ENCODE measurements around the gene ATP8B4. TPM values are rescaled to one million over a fixed set of nuclear protein-coding genes. Genes with fewer than 3 reads are reported as not detected.

The ATP8B4 gene
- total and polyA plus RNA-seq, 4 donors: 3.6 to 37.1 (median 6.3) TPM

GRCh38 chr15:50110285-50110684, 8.7 kb downstream of the ATP8B4 start:
- H3K36me3 ChIP-seq (ENCODE audit: control insufficient read depth, insufficient read depth, low read length): no peaks in the 10 kb centered on the region
- no CpG with 5 or more reads among the region's 3 CpGs for WGBS (ENCODE audit: insufficient coverage)
- no peaks in the 10 kb centered on the region for H3K27me3 ChIP-seq (ENCODE audit: control insufficient read depth, insufficient read depth, low read length)
- H3K4me3 ChIP-seq (ENCODE audit: low read depth, low read length): no peak overlapping the region
- H3K4me1 ChIP-seq (ENCODE audit: control insufficient read depth, insufficient read depth, low read length): no peaks in the 10 kb centered on the region
- no peak for DNase-seq (ENCODE audit: low read depth in 4 of 6, low spot score in 6 of 6)
- no peak overlapping the region for H3K27ac ChIP-seq (ENCODE audit: low read depth, low read length)
- no peaks in the 10 kb centered on the region for H3K9me3 ChIP-seq (ENCODE audit: control insufficient read depth, insufficient read depth, low read length)

DNA sequence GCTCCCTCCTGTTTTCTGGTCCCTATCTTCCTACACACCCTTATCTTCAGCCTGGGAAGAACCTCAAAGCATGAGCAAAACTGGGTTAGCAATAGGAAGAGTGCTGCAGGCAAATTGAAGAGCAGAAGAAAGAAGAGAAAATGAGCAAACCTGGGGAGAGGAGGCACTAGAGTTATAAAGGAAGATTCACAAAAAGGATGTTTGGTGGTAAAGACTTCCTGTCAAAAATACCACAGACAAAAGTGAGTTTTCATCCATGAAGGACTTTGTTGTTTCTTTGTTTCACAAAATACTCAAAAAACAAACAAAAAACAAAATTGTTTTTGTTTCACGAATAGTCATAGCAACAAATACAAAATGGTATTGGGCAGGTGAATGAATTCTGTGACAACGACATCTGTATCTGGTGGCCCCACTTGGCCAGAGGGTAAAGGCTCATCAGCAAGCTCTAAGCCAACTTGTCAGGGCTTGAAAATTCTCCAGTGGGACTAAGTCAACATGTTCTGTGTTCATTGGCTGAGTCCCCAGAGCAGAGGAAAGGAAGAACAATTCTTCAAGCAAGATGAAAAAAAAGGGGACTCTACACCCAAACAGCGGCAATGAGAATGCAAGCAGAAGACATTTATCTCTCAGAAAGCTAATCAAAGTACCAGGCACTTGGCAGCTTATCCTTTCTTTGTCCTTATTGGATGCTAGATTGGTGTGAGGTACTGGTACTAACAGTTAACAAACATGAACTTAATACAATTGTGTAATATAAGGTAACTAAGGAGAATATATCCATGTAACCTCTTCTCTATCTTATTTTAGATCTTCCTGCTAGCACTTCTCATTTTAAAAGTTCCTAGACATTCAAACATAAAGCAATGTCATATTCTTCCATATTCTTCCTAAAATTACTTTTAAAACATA, 9.7 kb downstream of the ATP8B4 start:
- no peaks in the 10 kb centered on the region for H3K9me3 ChIP-seq (ENCODE audit: control insufficient read depth, insufficient read depth, low read length)
- no peaks in the 10 kb centered on the region for H3K4me1 ChIP-seq (ENCODE audit: control insufficient read depth, insufficient read depth, low read length)
- WGBS (ENCODE audit: insufficient coverage): 77% methylated on average over 2 of the region's 3 CpGs
- no peaks in the 10 kb centered on the region for H3K36me3 ChIP-seq (ENCODE audit: control insufficient read depth, insufficient read depth, low read length)
- H3K4me3 ChIP-seq (ENCODE audit: low read depth, low read length): no peak overlapping the region
- DNase-seq (ENCODE audit: low read depth in 4 of 6, low spot score in 6 of 6): peak in 3 of 6 donors; percentile 1 to 68 (median 11)
- no peaks in the 10 kb centered on the region for H3K27me3 ChIP-seq (ENCODE audit: control insufficient read depth, insufficient read depth, low read length)
- H3K27ac ChIP-seq (ENCODE audit: low read depth, low read length): peak overlapping the region; percentile 30

GRCh38 chr15:50108461-50108860, 10.6 kb downstream of the ATP8B4 start:
- H3K9me3 ChIP-seq (ENCODE audit: control insufficient read depth, insufficient read depth, low read length): no peaks in the 10 kb centered on the region
- WGBS (ENCODE audit: insufficient coverage): 82% methylated on average over 3 of the region's 4 CpGs
- no peaks in the 10 kb centered on the region for H3K4me1 ChIP-seq (ENCODE audit: control insufficient read depth, insufficient read depth, low read length)
- no peaks in the 10 kb centered on the region for H3K27me3 ChIP-seq (ENCODE audit: control insufficient read depth, insufficient read depth, low read length)
- H3K4me3 ChIP-seq (ENCODE audit: low read depth, low read length): no peak overlapping the region
- H3K36me3 ChIP-seq (ENCODE audit: control insufficient read depth, insufficient read depth, low read length): no peaks in the 10 kb centered on the region
- peak overlapping the region; percentile 30 for H3K27ac ChIP-seq (ENCODE audit: low read depth, low read length)
- DNase-seq (ENCODE audit: low read depth in 4 of 6, low spot score in 6 of 6): no peak

GRCh38 chr15:50107591-50108408, 11.2 kb downstream of the ATP8B4 start:
- no peaks in the 10 kb centered on the region for H3K4me1 ChIP-seq (ENCODE audit: control insufficient read depth, insufficient read depth, low read length)
- H3K36me3 ChIP-seq (ENCODE audit: control insufficient read depth, insufficient read depth, low read length): no peaks in the 10 kb centered on the region
- 93% methylated on average over 6 of the region's 7 CpGs for WGBS (ENCODE audit: insufficient coverage)
- no peaks in the 10 kb centered on the region for H3K9me3 ChIP-seq (ENCODE audit: control insufficient read depth, insufficient read depth, low read length)
- peak in 1 of 6 donors; percentile 18 for DNase-seq (ENCODE audit: low read depth in 4 of 6, low spot score in 6 of 6)
- no peaks in the 10 kb centered on the region for H3K27me3 ChIP-seq (ENCODE audit: control insufficient read depth, insufficient read depth, low read length)
- no peak overlapping the region for H3K27ac ChIP-seq (ENCODE audit: low read depth, low read length)
- no peak overlapping the region for H3K4me3 ChIP-seq (ENCODE audit: low read depth, low read length)

GRCh38 chr15:50107157-50107556, 11.9 kb downstream of the ATP8B4 start:
- H3K27ac ChIP-seq (ENCODE audit: low read depth, low read length): no peak overlapping the region
- WGBS (ENCODE audit: insufficient coverage): no CpG with 5 or more reads among the region's 4 CpGs
- H3K9me3 ChIP-seq (ENCODE audit: control insufficient read depth, insufficient read depth, low read length): no peaks in the 10 kb centered on the region
- H3K4me1 ChIP-seq (ENCODE audit: control insufficient read depth, insufficient read depth, low read length): no peaks in the 10 kb centered on the region
- no peak overlapping the region for H3K4me3 ChIP-seq (ENCODE audit: low read depth, low read length)
- no peak for DNase-seq (ENCODE audit: low read depth in 4 of 6, low spot score in 6 of 6)
- H3K27me3 ChIP-seq (ENCODE audit: control insufficient read depth, insufficient read depth, low read length): no peaks in the 10 kb centered on the region
- H3K36me3 ChIP-seq (ENCODE audit: control insufficient read depth, insufficient read depth, low read length): no peaks in the 10 kb centered on the region

DNA sequence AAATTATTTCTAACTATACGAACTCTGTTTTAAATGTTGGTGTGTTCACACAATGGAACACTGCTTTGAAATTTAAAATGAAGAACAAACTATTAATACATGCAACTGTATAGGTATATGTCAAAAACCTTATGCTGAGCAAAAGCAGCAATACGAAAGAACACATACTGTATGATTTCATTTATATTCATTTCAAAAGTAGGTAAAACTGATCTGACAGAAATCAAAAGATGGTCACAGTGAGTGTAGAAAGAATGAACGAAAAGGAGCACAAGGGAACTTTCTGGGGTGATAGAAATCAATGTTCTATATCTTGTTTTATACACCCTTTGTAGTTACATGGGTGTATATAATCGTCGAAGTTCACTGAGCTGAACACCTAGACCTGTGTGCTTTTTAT, 12.6 kb downstream of the ATP8B4 start:
- Histone ChIP-seq H3K4me3 (ENCODE audit: low read depth, low read length) (no peak overlapping the region), H3K4me1 (ENCODE audit: control insufficient read depth, insufficient read depth, low read length) (no peaks in the 10 kb centered on the region), H3K27me3 (ENCODE audit: control insufficient read depth, insufficient read depth, low read length) (no peaks in the 10 kb centered on the region), H3K27ac (ENCODE audit: low read depth, low read length) (no peak overlapping the region), H3K36me3 (ENCODE audit: control insufficient read depth, insufficient read depth, low read length) (no peaks in the 10 kb centered on the region), H3K9me3 (ENCODE audit: control insufficient read depth, insufficient read depth, low read length) (no peaks in the 10 kb centered on the region)
- WGBS (ENCODE audit: insufficient coverage): no CpG with 5 or more reads among the region's 5 CpGs
- no peak for DNase-seq (ENCODE audit: low read depth in 4 of 6, low spot score in 6 of 6)

GRCh38 chr15:50100486-50100885, 18.5 kb downstream of the ATP8B4 start:
- Histone ChIP-seq H3K9me3 (ENCODE audit: control insufficient read depth, insufficient read depth, low read length) (no peaks in the 10 kb centered on the region), H3K4me1 (ENCODE audit: control insufficient read depth, insufficient read depth, low read length) (no peaks in the 10 kb centered on the region), H3K27me3 (ENCODE audit: control insufficient read depth, insufficient read depth, low read length) (no peaks in the 10 kb centered on the region), H3K4me3 (ENCODE audit: low read depth, low read length) (no peak overlapping the region), H3K27ac (ENCODE audit: low read depth, low read length) (no peak overlapping the region), H3K36me3 (ENCODE audit: control insufficient read depth, insufficient read depth, low read length) (no peaks in the 10 kb centered on the region)
- DNase-seq (ENCODE audit: low read depth in 4 of 6, low spot score in 6 of 6): no peak
- no CpG with 5 or more reads among the region's 1 CpG for WGBS (ENCODE audit: insufficient coverage)

DNA sequence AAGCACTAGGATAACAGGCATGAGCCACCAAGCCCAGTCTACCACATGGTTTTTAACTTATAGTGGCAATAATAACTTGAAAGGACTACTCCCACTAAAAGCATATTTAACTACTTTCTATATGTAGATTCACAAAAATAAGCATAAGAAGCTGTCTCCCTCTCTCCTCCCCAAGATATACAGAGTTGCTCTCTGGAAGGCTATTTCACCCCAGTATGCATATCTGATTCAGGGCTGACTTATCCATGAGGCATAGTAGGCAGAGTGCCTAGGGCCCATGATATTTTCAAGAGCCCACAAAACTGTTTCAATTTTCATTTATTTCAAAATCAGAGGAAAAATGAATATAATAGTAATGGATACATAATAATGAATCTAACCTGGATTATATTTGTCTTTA, 20.5 kb downstream of the ATP8B4 start:
- H3K4me1 ChIP-seq (ENCODE audit: control insufficient read depth, insufficient read depth, low read length): no peaks in the 10 kb centered on the region
- no peaks in the 10 kb centered on the region for H3K27me3 ChIP-seq (ENCODE audit: control insufficient read depth, insufficient read depth, low read length)
- H3K36me3 ChIP-seq (ENCODE audit: control insufficient read depth, insufficient read depth, low read length): no peaks in the 10 kb centered on the region
- no peak overlapping the region for H3K27ac ChIP-seq (ENCODE audit: low read depth, low read length)
- H3K9me3 ChIP-seq (ENCODE audit: control insufficient read depth, insufficient read depth, low read length): no peaks in the 10 kb centered on the region
- no peak overlapping the region for H3K4me3 ChIP-seq (ENCODE audit: low read depth, low read length)
- no peak for DNase-seq (ENCODE audit: low read depth in 4 of 6, low spot score in 6 of 6)

DNA sequence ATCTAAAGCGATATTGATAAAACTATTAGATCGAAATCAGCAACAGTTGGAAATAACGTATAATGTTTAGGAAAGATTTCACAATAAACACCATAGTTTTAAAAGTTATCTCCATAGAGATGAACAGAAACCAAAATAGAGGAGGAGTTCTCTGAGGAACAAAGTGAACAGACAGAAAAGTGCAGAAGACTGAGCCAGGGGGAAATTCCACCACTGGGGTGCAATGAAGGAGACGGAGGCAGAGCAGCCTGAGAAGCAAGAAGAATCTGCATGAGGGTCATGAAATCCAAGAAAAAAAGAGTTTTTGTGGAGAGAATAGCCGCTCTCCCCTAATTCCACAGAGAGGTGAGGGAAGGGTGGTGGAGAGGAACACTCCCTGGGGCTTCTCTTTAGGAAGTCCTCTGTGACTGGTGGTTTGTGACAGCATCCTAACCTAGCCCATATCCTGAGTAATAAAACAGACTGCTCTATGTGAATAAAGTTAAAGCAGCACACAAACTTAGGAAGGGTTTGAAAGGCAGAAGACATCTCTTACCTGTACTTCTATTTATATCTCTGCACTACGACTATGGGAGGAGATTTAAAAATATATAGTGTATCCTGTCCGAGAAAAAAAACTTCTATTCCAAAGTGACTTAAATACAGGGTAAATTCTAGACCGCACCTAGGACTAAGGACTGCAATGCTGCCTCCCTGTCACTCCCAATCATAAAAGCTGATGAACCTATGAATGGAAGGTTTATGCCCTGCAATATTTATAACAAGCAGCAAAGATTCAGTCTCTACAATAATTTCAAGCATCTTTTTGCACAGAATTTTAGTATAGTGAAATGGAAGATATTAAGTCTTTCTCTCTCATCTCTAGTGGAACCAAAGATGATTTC, 22.9 kb downstream of the ATP8B4 start:
- WGBS (ENCODE audit: insufficient coverage): 75% methylated on average over 1 of the region's 8 CpGs
- H3K4me1 ChIP-seq (ENCODE audit: control insufficient read depth, insufficient read depth, low read length): no peaks in the 10 kb centered on the region
- no peaks in the 10 kb centered on the region for H3K9me3 ChIP-seq (ENCODE audit: control insufficient read depth, insufficient read depth, low read length)
- DNase-seq (ENCODE audit: low read depth in 4 of 6, low spot score in 6 of 6): no peak
- H3K27ac ChIP-seq (ENCODE audit: low read depth, low read length): no peak overlapping the region
- H3K36me3 ChIP-seq (ENCODE audit: control insufficient read depth, insufficient read depth, low read length): no peaks in the 10 kb centered on the region
- H3K27me3 ChIP-seq (ENCODE audit: control insufficient read depth, insufficient read depth, low read length): no peaks in the 10 kb centered on the region
- no peak overlapping the region for H3K4me3 ChIP-seq (ENCODE audit: low read depth, low read length)

All from spinal cord (tissue), 10 donors.